ENCODE results near the gene FBXO24. TPM values are rescaled to one million over a fixed set of nuclear protein-coding genes. Genes with fewer than 3 reads are reported as not detected.

The FBXO24 gene
- polyA plus RNA-seq, 1 of the 3 experiments (the other 2 are of a cell fraction) = 0.94 TPM

DNA sequence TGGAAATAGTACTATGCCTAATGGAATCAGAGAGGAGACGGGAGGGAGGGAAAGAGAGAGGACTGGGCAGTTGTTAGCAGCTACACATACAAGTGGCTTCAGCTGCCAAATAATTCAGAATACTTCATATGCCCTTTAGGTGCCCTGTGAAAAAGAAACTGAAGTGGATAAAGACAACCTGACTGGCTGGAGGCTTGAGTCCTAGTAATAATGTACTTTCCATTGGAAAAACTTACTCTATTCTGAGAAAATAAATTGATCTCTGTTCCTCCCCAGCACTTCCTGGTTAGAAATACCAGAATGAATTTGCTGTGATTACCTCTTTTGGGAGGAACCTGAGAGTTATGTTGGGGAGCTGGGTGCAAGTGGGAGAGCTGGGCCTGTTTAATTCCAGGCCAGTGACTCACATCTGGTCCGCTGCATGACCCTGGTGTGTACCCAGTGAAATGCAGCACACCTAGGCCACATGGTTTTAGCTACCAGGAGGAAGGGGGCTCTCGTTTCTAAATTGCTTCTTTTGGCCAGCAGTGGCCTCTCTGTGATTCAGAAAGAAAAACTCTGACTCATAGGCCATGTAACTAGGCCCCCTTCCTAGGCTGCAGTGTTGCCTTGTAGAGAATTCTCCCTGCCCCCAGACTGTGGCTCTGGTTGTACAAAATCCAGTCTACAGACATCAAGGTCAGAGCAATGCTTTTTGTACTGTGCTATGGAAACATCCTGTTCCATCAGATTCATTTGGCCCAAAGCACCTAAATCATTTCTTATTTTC lies 40.6 kb upstream of the FBXO24 start (continued):
- TF ChIP-seq TCF12 (IDR thresholded peaks at IDR 0.05) (peak; percentile 79), USF1 (IDR thresholded peaks at IDR 0.05; ENCODE audit: borderline replicate concordance, low read depth) (peak; percentile 45; the same call in 1 of the 2 replicates), TAF1 (IDR thresholded peaks at IDR 0.05; ENCODE audit: borderline replicate concordance, low read depth, low read length) (no peak; the same call in 1 of the 2 replicates), GABPA (IDR thresholded peaks at IDR 0.05; ENCODE audit: low read depth) (no peak), PBX3 (IDR thresholded peaks at IDR 0.05) (no peak; the same call in 1 of the 2 replicates), YY1 (IDR thresholded peaks at IDR 0.05; ENCODE audit: low read depth) (peak; percentile 61; the same call in 1 of the 2 replicates), GATA2 (CRISPR knock-in tag; IDR thresholded peaks at IDR 0.05) (no peak), EP300 (IDR thresholded peaks at IDR 0.05; ENCODE audit: borderline replicate concordance in 1 of 2, low read depth in 1 of 2, low read length in 1 of 2) (peak in 1 of 2 experiments; percentile 79; a peak in 1 of 4 replicates), ZBTB33 (IDR thresholded peaks at IDR 0.05; ENCODE audit: borderline replicate concordance, low read depth) (peak; percentile 42; the same call in 1 of the 2 replicates), JUND (IDR thresholded peaks at IDR 0.05) (peak; percentile 87), FOSL2 (IDR thresholded peaks at IDR 0.05; ENCODE audit: borderline replicate concordance, low read depth) (peak; percentile 97), CHD2 (IDR thresholded peaks at IDR 0.05; ENCODE audit: low read length, partially characterized antibody) (peak; percentile 15), MEF2A (IDR thresholded peaks at IDR 0.05; ENCODE audit: borderline replicate concordance, low read depth) (no peak)
- TF ChIP-seq, protein P1, sequence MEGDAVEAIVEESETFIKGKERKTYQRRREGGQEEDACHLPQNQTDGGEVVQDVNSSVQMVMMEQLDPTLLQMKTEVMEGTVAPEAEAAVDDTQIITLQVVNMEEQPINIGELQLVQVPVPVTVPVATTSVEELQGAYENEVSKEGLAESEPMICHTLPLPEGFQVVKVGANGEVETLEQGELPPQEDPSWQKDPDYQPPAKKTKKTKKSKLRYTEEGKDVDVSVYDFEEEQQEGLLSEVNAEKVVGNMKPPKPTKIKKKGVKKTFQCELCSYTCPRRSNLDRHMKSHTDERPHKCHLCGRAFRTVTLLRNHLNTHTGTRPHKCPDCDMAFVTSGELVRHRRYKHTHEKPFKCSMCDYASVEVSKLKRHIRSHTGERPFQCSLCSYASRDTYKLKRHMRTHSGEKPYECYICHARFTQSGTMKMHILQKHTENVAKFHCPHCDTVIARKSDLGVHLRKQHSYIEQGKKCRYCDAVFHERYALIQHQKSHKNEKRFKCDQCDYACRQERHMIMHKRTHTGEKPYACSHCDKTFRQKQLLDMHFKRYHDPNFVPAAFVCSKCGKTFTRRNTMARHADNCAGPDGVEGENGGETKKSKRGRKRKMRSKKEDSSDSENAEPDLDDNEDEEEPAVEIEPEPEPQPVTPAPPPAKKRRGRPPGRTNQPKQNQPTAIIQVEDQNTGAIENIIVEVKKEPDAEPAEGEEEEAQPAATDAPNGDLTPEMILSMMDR (IDR thresholded peaks at IDR 0.05) = peak; percentile 42
- TF ChIP-seq, protein P2, sequence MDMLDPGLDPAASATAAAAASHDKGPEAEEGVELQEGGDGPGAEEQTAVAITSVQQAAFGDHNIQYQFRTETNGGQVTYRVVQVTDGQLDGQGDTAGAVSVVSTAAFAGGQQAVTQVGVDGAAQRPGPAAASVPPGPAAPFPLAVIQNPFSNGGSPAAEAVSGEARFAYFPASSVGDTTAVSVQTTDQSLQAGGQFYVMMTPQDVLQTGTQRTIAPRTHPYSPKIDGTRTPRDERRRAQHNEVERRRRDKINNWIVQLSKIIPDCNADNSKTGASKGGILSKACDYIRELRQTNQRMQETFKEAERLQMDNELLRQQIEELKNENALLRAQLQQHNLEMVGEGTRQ (IDR thresholded peaks at IDR 0.05; ENCODE audit: borderline replicate concordance, low read depth, low read length) = no peak
- TF ChIP-seq, protein P3, sequence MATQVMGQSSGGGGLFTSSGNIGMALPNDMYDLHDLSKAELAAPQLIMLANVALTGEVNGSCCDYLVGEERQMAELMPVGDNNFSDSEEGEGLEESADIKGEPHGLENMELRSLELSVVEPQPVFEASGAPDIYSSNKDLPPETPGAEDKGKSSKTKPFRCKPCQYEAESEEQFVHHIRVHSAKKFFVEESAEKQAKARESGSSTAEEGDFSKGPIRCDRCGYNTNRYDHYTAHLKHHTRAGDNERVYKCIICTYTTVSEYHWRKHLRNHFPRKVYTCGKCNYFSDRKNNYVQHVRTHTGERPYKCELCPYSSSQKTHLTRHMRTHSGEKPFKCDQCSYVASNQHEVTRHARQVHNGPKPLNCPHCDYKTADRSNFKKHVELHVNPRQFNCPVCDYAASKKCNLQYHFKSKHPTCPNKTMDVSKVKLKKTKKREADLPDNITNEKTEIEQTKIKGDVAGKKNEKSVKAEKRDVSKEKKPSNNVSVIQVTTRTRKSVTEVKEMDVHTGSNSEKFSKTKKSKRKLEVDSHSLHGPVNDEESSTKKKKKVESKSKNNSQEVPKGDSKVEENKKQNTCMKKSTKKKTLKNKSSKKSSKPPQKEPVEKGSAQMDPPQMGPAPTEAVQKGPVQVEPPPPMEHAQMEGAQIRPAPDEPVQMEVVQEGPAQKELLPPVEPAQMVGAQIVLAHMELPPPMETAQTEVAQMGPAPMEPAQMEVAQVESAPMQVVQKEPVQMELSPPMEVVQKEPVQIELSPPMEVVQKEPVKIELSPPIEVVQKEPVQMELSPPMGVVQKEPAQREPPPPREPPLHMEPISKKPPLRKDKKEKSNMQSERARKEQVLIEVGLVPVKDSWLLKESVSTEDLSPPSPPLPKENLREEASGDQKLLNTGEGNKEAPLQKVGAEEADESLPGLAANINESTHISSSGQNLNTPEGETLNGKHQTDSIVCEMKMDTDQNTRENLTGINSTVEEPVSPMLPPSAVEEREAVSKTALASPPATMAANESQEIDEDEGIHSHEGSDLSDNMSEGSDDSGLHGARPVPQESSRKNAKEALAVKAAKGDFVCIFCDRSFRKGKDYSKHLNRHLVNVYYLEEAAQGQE (IDR thresholded peaks at IDR 0.05; ENCODE audit: low read depth, low read length) = no peak; the same call in 1 of the 2 replicates
